Endothelial cell of umbilical vein (primary cell): Measurements from ENCODE around the gene RINT1. TPM values are rescaled to one million over a fixed set of nuclear protein-coding genes. Genes with fewer than 3 reads are reported as not detected.
"Not testable (repeated sequence)": the region's sequence is repeated elsewhere in the genome, so short reads cannot be mapped to it uniquely, and the experiment has no call there.

Experiments used
- BruUV-seq: library from RNA; stranded (reverse); fragments of 400-500 nt; replicated peaks from 2 replicates; lab custom pipeline; 2021; lab: Mats Ljungman, UMichigan
- CTCF ChIA-PET: fragments of 300-600, 350-600 bp; sonication (Branson Sonifier 250); formaldehyde crosslinking; loops from one replicate; lab custom pipeline; 2021; ENCODE audit warnings: antibody characterized with exemption, inconsistent platforms; lab: Charles Lee
- POLR2A ChIA-PET: fragments of 300-600, 350-600 bp; sonication (Branson Sonifier 250); formaldehyde crosslinking; loops from one replicate; lab custom pipeline; 2021; ENCODE audit warnings: antibody characterized with exemption, inconsistent platforms; lab: Charles Lee
- DNase-seq: peaks from one replicate; pipeline ENCODE4 v3.0.0-alpha.2; 2011; ENCODE audit warnings: low read depth, low spot score
- FAIRE-seq: peaks from 2 replicates; lab custom pipeline; 2011; peaks lifted over from hg19 to GRCh38; lab: Jason Lieb, UNC
- H2AFZ ChIP-seq: 2 replicates; pipeline ENCODE4 v1.6.0; 2012; ENCODE audit warnings: low read depth, low read length, control low read depth, inconsistent platforms
- H3K27ac ChIP-seq: 2 replicates; pipeline ENCODE4 v1.5.1; 2011; ENCODE audit warnings: low read depth, mild to moderate bottlenecking, control low read depth, low read length, moderate library complexity; ENCODE audit not compliant: insufficient read depth
- H3K27me3 ChIP-seq, 2 experiments: 2 replicates each; pipeline versions ENCODE4 v1.6.0 to v1.6.1; 2011; ENCODE audit warnings: low read length in 2 of 2, mixed read lengths in 1 of 2; ENCODE audit not compliant: control insufficient read depth in 2 of 2, insufficient read depth in 2 of 2
- H3K36me3 ChIP-seq, 2 experiments: 2 replicates in 1 of 2; 3 replicates in 1 of 2; pipeline ENCODE4 v1.5.1; 2011; ENCODE audit warnings: low read length in 2 of 2, mild to moderate bottlenecking in 1 of 2, moderate library complexity in 1 of 2; ENCODE audit not compliant: control insufficient read depth in 2 of 2, insufficient read depth in 2 of 2; ENCODE audit errors: extremely low read depth in 1 of 2
- H3K4me1 ChIP-seq: 3 replicates; pipeline ENCODE4 v1.5.1; 2011; ENCODE audit warnings: mild to moderate bottlenecking, low read length; ENCODE audit not compliant: control insufficient read depth, insufficient read depth; ENCODE audit errors: extremely low read depth
- H3K4me2 ChIP-seq: 2 replicates; pipeline ENCODE4 v1.6.1; 2011; ENCODE audit warnings: low read length, control low read depth, mixed read lengths; ENCODE audit not compliant: insufficient read depth
- H3K4me3 ChIP-seq, 3 experiments: fragments of 200-600 bp in 1 of 3; sonication (generic), shearing (Covaris generic) in 1 of 3; replicated peaks in 1 of 3; 2 replicates each; pipeline ENCODE4 v1.5.1; 2011 to 2016; ENCODE audit warnings: control low read depth in 3 of 3, low read length in 3 of 3, mild to moderate bottlenecking in 2 of 3, inconsistent platforms in 1 of 3, low read depth in 1 of 3, moderate library complexity in 1 of 3; ENCODE audit not compliant: insufficient read depth in 1 of 3
- H3K79me2 ChIP-seq: 2 replicates; pipeline ENCODE4 v1.6.0; 2012; ENCODE audit warnings: low read length, inconsistent platforms; ENCODE audit not compliant: control insufficient read depth, insufficient read depth
- H3K9ac ChIP-seq: replicated peaks from 2 replicates; pipeline ENCODE3; 2011; ENCODE audit warnings: low read length, control low read depth; ENCODE audit not compliant: insufficient read depth; ENCODE audit errors: extremely low read depth
- H3K9me1 ChIP-seq: replicated peaks from 3 replicates; pipeline ENCODE4 v1.6.0; 2011; ENCODE audit warnings: mild to moderate bottlenecking, low read length; ENCODE audit not compliant: control insufficient read depth, insufficient read depth; ENCODE audit errors: extremely low read depth
- H3K9me3 ChIP-seq: replicated peaks from 2 replicates; pipeline ENCODE4 v1.5.1; 2012; ENCODE audit warnings: low read length, inconsistent platforms; ENCODE audit not compliant: control insufficient read depth, insufficient read depth
- H4K20me1 ChIP-seq: replicated peaks from 2 replicates; pipeline ENCODE3; 2011; ENCODE audit warnings: mild to moderate bottlenecking, low read length; ENCODE audit not compliant: control insufficient read depth, insufficient read depth; ENCODE audit errors: extremely low read depth
- JUN ChIP-seq: IDR thresholded peaks from 2 replicates; pipeline ENCODE4 v1.6.1; 2011; ENCODE audit warnings: borderline replicate concordance, low read depth; ENCODE audit not compliant: insufficient read length, insufficient read depth
- dilution Hi-C: fragments of 300-500 bp; cut with MboI; formaldehyde crosslinking; loops from one replicate; pipeline ENCODE4 v1.15.0; 2019; ENCODE audit warnings: low sequenced_read_pairs; ENCODE audit not compliant: extremely low pct_ligation_motif_present
- intact Hi-C: fragments of 100-400 bp; cut with micrococcal nuclease; formaldehyde crosslinking; loops from one replicate; pipeline ENCODE4 v1.10.0; 2022
- polyA plus RNA-seq, 4 experiments: library from polyadenylated mRNA; depleted of rRNA in 3 of 4; stranded (reverse) in 3 of 4; unstranded in 1 of 4; fragments of >200 nt; gene quantifications; 2 replicates each; pipeline versions ENCODE4 v1.2.1 to v1.2.3, GENCODE V29; 2011 to 2012; ENCODE audit warnings: missing spikeins in 1 of 4
- total RNA-seq: library from RNA; stranded (reverse); gene quantifications from 2 replicates; pipeline ENCODE4 v1.2.3, GENCODE V29; 2021

The RINT1 gene
- total and polyA plus RNA-seq, 2 donors (not counting 3 experiments of a cell fraction or from before 2014, with no cell fraction given), result 10.8 to 23.4 TPM

DNA sequence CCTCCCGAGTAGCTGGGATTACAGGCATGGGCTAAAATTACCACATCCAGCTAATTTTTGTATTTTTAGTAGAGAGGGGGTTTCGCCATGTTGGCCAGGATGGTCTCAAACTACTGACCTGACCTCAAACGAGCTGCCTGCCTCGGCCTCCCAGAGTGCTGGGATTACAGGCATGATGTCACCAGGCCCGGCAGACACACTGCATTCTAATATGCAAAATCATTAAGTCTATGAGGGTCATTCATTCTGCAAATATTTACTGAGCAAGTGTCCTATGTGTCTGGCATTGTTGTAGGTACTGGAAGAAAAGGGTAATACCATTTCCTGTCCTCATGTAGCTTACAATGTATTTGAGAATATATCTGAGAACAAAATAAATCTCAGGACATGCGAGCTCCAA is 12.6 kb upstream of the RINT1 start:
- Histone ChIP-seq H3K4me3 (no peak overlapping the region), H3K36me3 (no peaks in the 10 kb centered on the region), H3K4me2 (no peak overlapping the region), H3K79me2 (peaks cover 53% of the 10 kb centered on the region), H3K27me3 (no peaks in the 10 kb centered on the region), H3K4me1 (peaks cover 7% of the 10 kb centered on the region), H3K27ac (no peak overlapping the region), H3K9ac (no peak overlapping the region), H2AFZ (no peak overlapping the region), H3K9me1 (no peaks in the 10 kb centered on the region), H4K20me1 (no peaks in the 10 kb centered on the region), H3K9me3 (no peaks in the 10 kb centered on the region)
- BruUV-seq, result no TSS peak
- dilution Hi-C loops (no loop called here), intact Hi-C loops (no loop called here)
- ChIA-PET POLR2A (no interaction called here), CTCF (interaction anchor here (0.7 kb wide), 1 partner anchor 25 kb away, joined by 3 read pairs; no protein-coding TSS in a partner anchor)
- FAIRE-seq (no peak), DNase-seq (no peak)
- no peak for TF ChIP-seq JUN

DNA sequence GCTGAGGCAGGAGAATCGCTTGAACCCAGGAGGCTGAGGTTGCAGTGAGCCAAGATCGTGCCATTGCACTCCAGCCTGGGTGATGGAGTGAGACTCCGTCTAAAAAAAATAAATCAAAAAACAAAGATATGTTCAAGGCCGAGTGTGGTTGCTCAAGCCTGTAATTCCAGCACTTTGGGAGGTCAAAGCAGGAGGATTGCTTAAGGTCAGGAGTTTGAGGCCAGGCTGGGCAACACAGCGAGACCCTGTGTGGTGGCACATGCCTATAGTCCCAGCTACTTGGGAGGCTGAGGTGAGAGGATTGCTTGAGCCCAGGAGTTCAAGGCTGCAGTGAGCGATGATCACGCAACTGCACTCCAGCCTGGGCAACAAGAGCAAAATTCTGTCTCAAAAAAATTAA is 11.4 kb upstream of the RINT1 start:
- CTCF ChIA-PET, DNase-seq, H2AFZ ChIP-seq, H3K27me3 ChIP-seq, H3K9me1 ChIP-seq, H3K9ac ChIP-seq, POLR2A ChIA-PET, H4K20me1 ChIP-seq, H3K27ac ChIP-seq, dilution Hi-C loops, FAIRE-seq, H3K36me3 ChIP-seq, H3K4me1 ChIP-seq, H3K9me3 ChIP-seq: not testable (repeated sequence)
- H3K4me2 ChIP-seq, result peak overlapping the region; percentile 55
- H3K79me2 ChIP-seq, result peaks cover 48% of the 10 kb centered on the region
- BruUV-seq, result TSS peak; percentile 28
- H3K4me3 ChIP-seq, result peak overlapping the region in 1 of 3 experiments; percentile 55
- intact Hi-C loops, result loop anchor here (2.0 kb wide), 2 partner anchors 24 to 32 kb away; no protein-coding TSS in a partner anchor
